ENCODE data around the gene ORC5.

Gene ORC5

DNA sequence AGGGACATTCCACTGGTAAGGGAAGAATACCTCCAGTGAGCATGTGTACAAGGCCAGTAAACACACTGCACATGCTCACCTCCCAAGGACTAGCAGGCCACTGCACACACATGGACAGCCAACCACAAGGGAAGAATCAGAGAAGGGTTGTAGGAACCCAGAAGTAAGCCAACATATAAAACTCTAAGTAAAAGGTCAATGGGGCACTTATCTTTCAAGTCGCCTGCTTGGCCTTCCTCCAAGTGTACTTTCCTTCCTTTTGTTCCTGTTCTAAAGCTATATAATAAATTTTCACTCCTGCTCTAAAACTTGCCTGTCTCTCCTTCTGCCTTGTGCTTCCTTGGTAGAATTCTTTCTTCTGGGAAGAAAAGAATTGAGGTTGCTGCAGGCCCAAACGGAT lies 33.0 kb downstream of the ORC5 start:
- no peak overlapping the region for H3K4me3 ChIP-seq (ENCODE audit: low read depth, low read length)
- TF ChIP-seq, protein P1, sequence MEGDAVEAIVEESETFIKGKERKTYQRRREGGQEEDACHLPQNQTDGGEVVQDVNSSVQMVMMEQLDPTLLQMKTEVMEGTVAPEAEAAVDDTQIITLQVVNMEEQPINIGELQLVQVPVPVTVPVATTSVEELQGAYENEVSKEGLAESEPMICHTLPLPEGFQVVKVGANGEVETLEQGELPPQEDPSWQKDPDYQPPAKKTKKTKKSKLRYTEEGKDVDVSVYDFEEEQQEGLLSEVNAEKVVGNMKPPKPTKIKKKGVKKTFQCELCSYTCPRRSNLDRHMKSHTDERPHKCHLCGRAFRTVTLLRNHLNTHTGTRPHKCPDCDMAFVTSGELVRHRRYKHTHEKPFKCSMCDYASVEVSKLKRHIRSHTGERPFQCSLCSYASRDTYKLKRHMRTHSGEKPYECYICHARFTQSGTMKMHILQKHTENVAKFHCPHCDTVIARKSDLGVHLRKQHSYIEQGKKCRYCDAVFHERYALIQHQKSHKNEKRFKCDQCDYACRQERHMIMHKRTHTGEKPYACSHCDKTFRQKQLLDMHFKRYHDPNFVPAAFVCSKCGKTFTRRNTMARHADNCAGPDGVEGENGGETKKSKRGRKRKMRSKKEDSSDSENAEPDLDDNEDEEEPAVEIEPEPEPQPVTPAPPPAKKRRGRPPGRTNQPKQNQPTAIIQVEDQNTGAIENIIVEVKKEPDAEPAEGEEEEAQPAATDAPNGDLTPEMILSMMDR (IDR thresholded peaks at IDR 0.05; ENCODE audit: borderline replicate concordance, insufficient read depth, low read depth, low read length), result no peak

DNA sequence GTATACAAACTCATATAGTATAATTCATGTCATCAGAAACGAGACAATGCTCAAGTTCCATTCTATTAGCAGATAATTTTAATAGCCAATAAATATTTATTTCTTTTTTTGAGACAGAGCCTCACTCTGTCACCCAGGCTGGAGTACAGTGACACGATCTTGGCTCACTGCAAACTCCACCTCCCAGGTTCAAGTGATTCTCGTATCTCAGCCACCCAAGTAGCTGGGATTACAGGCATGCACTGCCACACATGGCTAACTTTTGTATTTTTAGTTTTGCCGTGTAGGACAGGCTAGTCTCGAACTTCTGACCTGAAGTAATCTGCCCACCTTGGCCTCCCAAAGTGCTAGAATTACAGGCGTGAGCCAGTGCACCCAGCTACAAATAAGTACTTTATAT lies 45.7 kb downstream of the ORC5 start:
- no peak overlapping the region for H3K4me3 ChIP-seq (ENCODE audit: low read depth, low read length)
- TF ChIP-seq, protein P1 (IDR thresholded peaks at IDR 0.05; ENCODE audit: borderline replicate concordance, insufficient read depth, low read depth, low read length), result no peak

DNA sequence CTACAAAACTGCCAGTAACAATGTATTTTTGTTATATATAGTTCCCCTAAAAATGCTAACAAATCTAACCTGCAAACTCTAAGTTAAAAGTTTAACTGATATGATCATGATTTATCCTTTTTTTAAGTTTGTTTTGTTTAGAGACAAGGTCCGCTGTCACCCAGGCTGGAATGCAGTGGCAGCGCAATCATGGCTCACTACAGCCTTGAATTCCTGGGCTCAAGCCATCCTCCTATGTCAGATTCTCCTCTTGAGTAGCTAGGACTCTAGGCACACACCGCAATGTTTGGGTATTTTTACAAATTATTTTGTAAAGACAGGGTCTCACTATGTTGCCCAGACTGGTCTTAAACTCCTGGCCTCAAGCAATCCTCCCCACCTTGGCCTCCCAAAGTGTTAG lies 46.6 kb downstream of the ORC5 start:
- TF ChIP-seq, protein P1 (IDR thresholded peaks at IDR 0.05; ENCODE audit: borderline replicate concordance, insufficient read depth, low read depth, low read length), result no peak
- H3K4me3 ChIP-seq (ENCODE audit: low read depth, low read length), result no peak overlapping the region

DNA sequence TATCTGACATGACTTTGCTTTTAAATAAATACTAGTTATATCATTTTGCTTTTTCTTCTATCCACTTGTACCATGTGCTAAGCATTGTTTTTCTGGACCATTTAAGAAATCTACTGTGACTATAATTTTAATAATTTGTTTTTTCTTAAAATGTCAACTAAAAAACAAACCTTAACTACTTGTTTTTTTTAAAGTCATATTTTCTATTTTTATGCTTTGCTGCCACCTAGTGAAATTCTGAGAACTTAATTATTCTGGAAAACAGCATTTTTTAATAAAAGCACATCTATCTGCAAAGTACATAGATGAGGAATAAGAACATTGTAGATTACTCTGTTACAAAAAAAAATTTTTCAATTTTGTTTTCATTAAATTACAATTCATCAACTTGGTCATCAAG lies 47.4 kb downstream of the ORC5 start:
- no peak overlapping the region for H3K4me3 ChIP-seq (ENCODE audit: low read depth, low read length)
- TF ChIP-seq, protein P1 (IDR thresholded peaks at IDR 0.05; ENCODE audit: borderline replicate concordance, insufficient read depth, low read depth, low read length), result no peak

DNA sequence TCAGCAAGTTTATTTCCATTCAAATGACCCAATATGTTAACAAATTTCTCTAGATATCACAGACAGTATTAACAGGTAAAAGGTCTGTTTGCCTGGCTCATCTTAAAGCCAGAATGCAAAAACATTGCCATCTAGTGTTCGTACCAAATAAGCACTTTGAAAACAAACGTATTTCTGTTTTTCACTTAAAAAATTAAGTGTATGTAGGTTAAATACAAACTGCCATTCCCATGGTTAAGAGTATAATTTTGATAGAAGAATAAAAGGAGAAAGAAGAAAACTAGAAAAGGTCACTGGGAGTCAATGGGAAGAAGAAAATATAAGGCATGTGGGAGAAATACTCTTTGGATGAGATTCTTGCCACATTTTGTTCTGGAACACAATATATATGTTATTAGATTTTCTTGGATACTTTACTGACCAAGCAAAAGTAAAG lies 51.0 kb downstream of the ORC5 start:
- TF ChIP-seq, protein P1 (IDR thresholded peaks at IDR 0.05; ENCODE audit: borderline replicate concordance, insufficient read depth, low read depth, low read length), result peak; percentile 28; the same call in 1 of the 2 replicates
- no peak overlapping the region for H3K4me3 ChIP-seq (ENCODE audit: low read depth, low read length)

DNA sequence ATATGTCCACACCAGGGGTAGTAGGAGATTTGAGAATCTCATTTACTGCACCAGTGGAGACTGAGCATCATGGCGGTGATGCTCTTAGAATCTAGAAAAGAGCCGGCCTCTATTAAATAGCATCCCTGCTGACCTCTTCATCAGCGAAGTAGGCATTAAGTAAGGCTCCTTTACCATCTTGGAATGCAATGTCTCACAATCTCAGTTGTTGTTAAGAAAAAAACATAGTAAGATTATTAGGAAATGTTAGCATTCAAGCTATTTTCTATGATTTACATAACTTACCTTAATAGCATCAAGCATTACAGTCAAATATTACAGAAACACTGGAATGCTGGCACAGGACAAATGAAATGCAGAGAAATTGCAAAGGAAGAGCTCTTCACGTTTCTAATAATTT lies 54.5 kb downstream of the ORC5 start:
- TF ChIP-seq, protein P1 (IDR thresholded peaks at IDR 0.05; ENCODE audit: borderline replicate concordance, insufficient read depth, low read depth, low read length), result no peak
- H3K4me3 ChIP-seq (ENCODE audit: low read depth, low read length), result no peak overlapping the region

DNA sequence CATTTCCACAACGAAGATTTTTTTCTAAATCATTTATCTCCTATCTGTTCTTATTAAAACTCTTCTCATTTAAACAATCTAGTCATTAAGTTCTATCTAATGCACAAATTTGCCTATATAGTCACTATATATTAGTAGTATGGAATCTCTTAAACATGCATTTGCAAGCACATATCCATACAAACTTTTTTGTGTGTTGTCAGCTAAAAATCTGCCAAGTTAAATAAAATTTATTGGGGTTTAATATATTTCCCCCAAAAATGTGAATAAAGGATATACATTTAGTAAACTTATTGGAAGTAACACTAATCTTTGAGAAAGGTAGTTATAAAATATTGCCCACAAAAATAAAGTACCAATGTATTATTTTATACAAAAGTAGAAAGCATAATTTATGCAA lies 55.3 kb downstream of the ORC5 start:
- TF ChIP-seq, protein P1 (IDR thresholded peaks at IDR 0.05; ENCODE audit: borderline replicate concordance, insufficient read depth, low read depth, low read length), result no peak
- no peak overlapping the region for H3K4me3 ChIP-seq (ENCODE audit: low read depth, low read length)

All from GM12875 (cell line).